H9 (cell line): Measurements from ENCODE around the gene VKORC1. TPM values are rescaled to one million over a fixed set of nuclear protein-coding genes. Genes with fewer than 3 reads are reported as not detected.

ENCODE experiments used
- DNase-seq: peaks from one replicate; pipeline ENCODE4 v3.0.0-alpha.2; 2017
- H2AFZ ChIP-seq: one replicate; pipeline ENCODE4 v1.6.1; 2013; ENCODE audit warnings: mild to moderate bottlenecking, low read length, control low read depth, moderate library complexity
- H2AK5ac ChIP-seq: 2 replicates; pipeline ENCODE4 v1.6.1; 2013; ENCODE audit warnings: low read length, control low read depth, mixed read lengths; ENCODE audit not compliant: insufficient read length
- H2BK120ac ChIP-seq: one replicate; pipeline ENCODE4 v1.6.1; 2013; ENCODE audit warnings: low read depth, mild to moderate bottlenecking, low read length, control low read depth, inconsistent platforms; ENCODE audit not compliant: poor library complexity, severe bottlenecking
- H2BK12ac ChIP-seq: 2 replicates; pipeline ENCODE4 v1.6.1; 2013; ENCODE audit warnings: low read length, control low read depth, mixed read lengths, low read depth; ENCODE audit not compliant: insufficient read length
- H2BK15ac ChIP-seq: 2 replicates; pipeline ENCODE4 v1.6.1; 2013; ENCODE audit warnings: low read depth, low read length, control low read depth
- H2BK20ac ChIP-seq: one replicate; pipeline ENCODE4 v1.6.1; 2013; ENCODE audit warnings: low read depth, mild to moderate bottlenecking, low read length, control low read depth, inconsistent platforms; ENCODE audit not compliant: poor library complexity, severe bottlenecking
- H2BK5ac ChIP-seq: 2 replicates; pipeline ENCODE4 v1.6.1; 2013; ENCODE audit warnings: low read length, control low read depth, mixed read lengths; ENCODE audit not compliant: insufficient read length
- H3K14ac ChIP-seq: 2 replicates; pipeline ENCODE4 v1.6.1; 2013; ENCODE audit warnings: low read length, control low read depth; ENCODE audit not compliant: insufficient read depth
- H3K18ac ChIP-seq: 2 replicates; pipeline ENCODE4 v1.6.1; 2013; ENCODE audit warnings: low read depth, mild to moderate bottlenecking, mixed read lengths, low read length, control low read depth; ENCODE audit not compliant: insufficient read length
- H3K23ac ChIP-seq: 2 replicates; pipeline ENCODE4 v1.6.1; 2013; ENCODE audit warnings: low read length, control low read depth, mixed read lengths, low read depth; ENCODE audit not compliant: insufficient read length
- H3K23me2 ChIP-seq: 2 replicates; pipeline ENCODE4 v1.6.1; 2013; ENCODE audit warnings: low read depth, mild to moderate bottlenecking, mixed read lengths, low read length, control low read depth; ENCODE audit not compliant: insufficient read length, poor library complexity, severe bottlenecking
- H3K27ac ChIP-seq: 2 replicates; pipeline ENCODE4 v1.5.1; 2013; ENCODE audit warnings: low read length, control low read depth, mixed read lengths, low read depth; ENCODE audit not compliant: insufficient read length
- H3K27me3 ChIP-seq: 2 replicates; pipeline ENCODE4 v1.6.1; 2013; ENCODE audit warnings: low read length, control low read depth, inconsistent platforms; ENCODE audit not compliant: insufficient read depth
- H3K4ac ChIP-seq: 2 replicates; pipeline ENCODE4 v1.6.1; 2013; ENCODE audit warnings: low read depth, mild to moderate bottlenecking, control low read depth, inconsistent platforms, low read length, moderate library complexity
- H3K4me1 ChIP-seq: 2 replicates; pipeline ENCODE4 v1.6.1; 2013; ENCODE audit warnings: low read length, control low read depth, inconsistent platforms; ENCODE audit not compliant: insufficient read depth
- H3K4me2 ChIP-seq: 2 replicates; pipeline ENCODE4 v1.6.1; 2013; ENCODE audit warnings: low read length, control low read depth, mixed read lengths; ENCODE audit not compliant: insufficient read length, insufficient read depth
- H3K56ac ChIP-seq: 2 replicates; pipeline ENCODE4 v1.6.1; 2013; ENCODE audit warnings: low read depth, mild to moderate bottlenecking, mixed read lengths, low read length, control low read depth; ENCODE audit not compliant: insufficient read length
- H3K79me1 ChIP-seq: 2 replicates; pipeline ENCODE4 v1.6.1; 2013; ENCODE audit warnings: low read depth, mild to moderate bottlenecking, moderate library complexity, low read length, control low read depth, inconsistent platforms; ENCODE audit not compliant: insufficient read depth, poor library complexity, severe bottlenecking
- H3K79me2 ChIP-seq: 2 replicates; pipeline ENCODE4 v1.6.1; 2013; ENCODE audit warnings: low read length, control low read depth, inconsistent platforms; ENCODE audit not compliant: insufficient read depth
- H3K9ac ChIP-seq: 2 replicates; pipeline ENCODE4 v1.6.1; 2013; ENCODE audit warnings: low read length, control low read depth, mixed read lengths; ENCODE audit not compliant: insufficient read length; ENCODE audit errors: extremely low read depth
- H3K9me3 ChIP-seq: one replicate; pipeline ENCODE4 v1.6.1; 2013; ENCODE audit warnings: low read depth, low read length, inconsistent platforms; ENCODE audit not compliant: control insufficient read depth
- H3T11ph ChIP-seq: one replicate; pipeline ENCODE4 v1.6.1; 2013; ENCODE audit warnings: mild to moderate bottlenecking, low read length, control low read depth, inconsistent platforms
- H4K20me1 ChIP-seq: one replicate; pipeline ENCODE4 v1.6.1; 2013; ENCODE audit not compliant: control insufficient read depth, insufficient read length, insufficient read depth
- H4K5ac ChIP-seq: 2 replicates; pipeline ENCODE4 v1.6.1; 2013; ENCODE audit warnings: low read depth, mild to moderate bottlenecking, mixed read lengths, low read length, control low read depth; ENCODE audit not compliant: insufficient read length
- H4K8ac ChIP-seq: replicated peaks from 2 replicates; pipeline ENCODE4 v1.6.1; 2013; ENCODE audit warnings: low read length, control low read depth, mixed read lengths, low read depth; ENCODE audit not compliant: insufficient read length
- H4K91ac ChIP-seq: 2 replicates; pipeline ENCODE4 v1.6.1; 2013; ENCODE audit warnings: low read depth, mild to moderate bottlenecking, moderate library complexity, mixed read lengths, low read length, control low read depth; ENCODE audit not compliant: insufficient read length
- H3K27ac Mint-ChIP-seq, 3 experiments: 2 replicates in 2 of 3; 3 replicates in 1 of 3; pipeline ENCODE4 v1.8.0; 2020 to 2021; ENCODE audit warnings: mixed read lengths in 3 of 3, mild to moderate bottlenecking in 1 of 3, moderate library complexity in 1 of 3
- H3K27me3 Mint-ChIP-seq: 2 replicates; pipeline ENCODE4 v1.8.0; 2021; ENCODE audit warnings: low read depth, mild to moderate bottlenecking, moderate library complexity, mixed read lengths
- H3K36me3 Mint-ChIP-seq, 3 experiments: 2 replicates in 2 of 3; 3 replicates in 1 of 3; pipeline ENCODE4 v1.8.0; 2020 to 2021; ENCODE audit warnings: low read depth in 3 of 3, mixed read lengths in 3 of 3; ENCODE audit not compliant: insufficient read depth in 1 of 3
- H3K4me1 Mint-ChIP-seq, 2 experiments: 2 replicates each; pipeline ENCODE4 v1.8.0; 2020; ENCODE audit warnings: mixed read lengths in 2 of 2
- H3K4me3 Mint-ChIP-seq, 2 experiments: 2 replicates in 1 of 2; 3 replicates in 1 of 2; pipeline ENCODE4 v1.8.0; 2020 to 2021; ENCODE audit warnings: mild to moderate bottlenecking in 2 of 2, mixed read lengths in 2 of 2, moderate library complexity in 1 of 2
- H3K9me3 Mint-ChIP-seq, 2 experiments: 2 replicates in 1 of 2; 3 replicates in 1 of 2; pipeline ENCODE4 v1.8.0; 2020; ENCODE audit warnings: mild to moderate bottlenecking in 2 of 2, mixed read lengths in 2 of 2, moderate library complexity in 1 of 2
- WGBS: extraction: QIAGEN DNeasy Blood & Tissue Kit; methylation state at CpG from one replicate; pipeline ENCODE4 v1.1.7; 2013; ENCODE audit warnings: missing lambda C conversion rate, low lambda C conversion rate, mixed read lengths; ENCODE audit not compliant: insufficient read length; ENCODE audit errors: extremely low coverage; 5-methylcytosine and 5-hydroxymethylcytosine counted together
- total RNA-seq: library from RNA; stranded (reverse); gene quantifications from 2 replicates; pipeline ENCODE4 v1.2.1, GENCODE V29; 2021
- TF ChIP-seq, protein P1 (sequence below): fragments of 200-600 bp; sonication (generic); conservative IDR thresholded peaks from 3 replicates; pipeline ENCODE4 v1.8.0; 2021; ENCODE audit warnings: antibody characterized with exemption, mild to moderate bottlenecking

VKORC1 gene
- total RNA-seq, 1 experiment from 2014 or later = 93.9 TPM

DNA sequence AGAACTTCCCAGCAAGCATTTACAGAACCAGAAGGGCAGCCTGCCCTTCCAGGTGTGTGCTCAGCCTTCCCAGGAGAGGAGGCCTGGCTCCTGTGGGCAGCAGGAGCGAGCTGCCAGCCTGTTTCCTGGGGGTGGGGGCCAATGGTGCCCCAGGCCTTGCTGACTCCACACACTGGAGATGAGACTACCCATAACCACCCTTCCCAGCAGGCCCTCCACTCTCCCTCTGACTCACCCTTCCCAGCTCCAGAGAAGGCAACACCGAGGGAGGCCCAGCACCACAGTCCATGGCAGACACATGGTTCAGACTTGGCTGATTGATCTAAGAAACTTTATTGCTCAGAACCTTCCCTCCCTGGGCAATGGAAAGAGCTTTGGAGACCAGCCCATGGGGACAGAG is 4.1 kb downstream of the VKORC1 start:
- H3K4me1 ChIP-seq = peaks cover under 1% of the 10 kb centered on the region; the same call in 1 of the 2 replicates

More for the DNA sequence above, 4.1 kb downstream of the VKORC1 start:
- H3K27ac ChIP-seq = no peak overlapping the region
- Mint-ChIP-seq H3K4me3 (no peak overlapping the region), H3K36me3 (peaks cover 5 to 24% (median 23%) of the 10 kb centered on the region in 3 experiments; a peak in 6 of 7 replicates), H3K27ac (no peak overlapping the region), H3K27me3 (no peaks in the 10 kb centered on the region; the same call in 1 of the 2 replicates), H3K9me3 (no peaks in the 10 kb centered on the region; a peak in 1 of 5 replicates), H3K4me1 (peaks cover 7 to 12% of the 10 kb centered on the region in 2 experiments)
- no peak overlapping the region for H3K14ac ChIP-seq
- no peaks in the 10 kb centered on the region for H3K27me3 ChIP-seq
- no peak overlapping the region for H3K4me2 ChIP-seq
- no peak overlapping the region for H2BK12ac ChIP-seq
- peaks cover 11% of the 10 kb centered on the region for H3K23me2 ChIP-seq
- no peak overlapping the region for H3T11ph ChIP-seq
- no CpG with 5 or more reads among the region's 2 CpGs for WGBS
- TF ChIP-seq, protein P1, sequence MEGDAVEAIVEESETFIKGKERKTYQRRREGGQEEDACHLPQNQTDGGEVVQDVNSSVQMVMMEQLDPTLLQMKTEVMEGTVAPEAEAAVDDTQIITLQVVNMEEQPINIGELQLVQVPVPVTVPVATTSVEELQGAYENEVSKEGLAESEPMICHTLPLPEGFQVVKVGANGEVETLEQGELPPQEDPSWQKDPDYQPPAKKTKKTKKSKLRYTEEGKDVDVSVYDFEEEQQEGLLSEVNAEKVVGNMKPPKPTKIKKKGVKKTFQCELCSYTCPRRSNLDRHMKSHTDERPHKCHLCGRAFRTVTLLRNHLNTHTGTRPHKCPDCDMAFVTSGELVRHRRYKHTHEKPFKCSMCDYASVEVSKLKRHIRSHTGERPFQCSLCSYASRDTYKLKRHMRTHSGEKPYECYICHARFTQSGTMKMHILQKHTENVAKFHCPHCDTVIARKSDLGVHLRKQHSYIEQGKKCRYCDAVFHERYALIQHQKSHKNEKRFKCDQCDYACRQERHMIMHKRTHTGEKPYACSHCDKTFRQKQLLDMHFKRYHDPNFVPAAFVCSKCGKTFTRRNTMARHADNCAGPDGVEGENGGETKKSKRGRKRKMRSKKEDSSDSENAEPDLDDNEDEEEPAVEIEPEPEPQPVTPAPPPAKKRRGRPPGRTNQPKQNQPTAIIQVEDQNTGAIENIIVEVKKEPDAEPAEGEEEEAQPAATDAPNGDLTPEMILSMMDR = no peak
- H4K8ac ChIP-seq = no peak overlapping the region
- H2AFZ ChIP-seq = no peak overlapping the region
- H3K9ac ChIP-seq = no peak overlapping the region
- no peak overlapping the region for H3K56ac ChIP-seq
- H2BK15ac ChIP-seq = no peak overlapping the region
- no peak overlapping the region for H2BK5ac ChIP-seq
- no peak overlapping the region for H2BK20ac ChIP-seq
- no peak overlapping the region for H3K4ac ChIP-seq
- H3K23ac ChIP-seq = no peak overlapping the region
- H3K79me1 ChIP-seq = peaks cover 2% of the 10 kb centered on the region
- H3K9me3 ChIP-seq = no peaks in the 10 kb centered on the region
- no peak overlapping the region for H3K18ac ChIP-seq
- H3K79me2 ChIP-seq = peaks cover 2% of the 10 kb centered on the region; the same call in 1 of the 2 replicates
- H2BK120ac ChIP-seq = no peak overlapping the region
- no peak overlapping the region for H4K5ac ChIP-seq
- no peak overlapping the region for H4K91ac ChIP-seq
- no peak overlapping the region for H2AK5ac ChIP-seq
- no peak for DNase-seq
- H4K20me1 ChIP-seq = peaks cover 3% of the 10 kb centered on the region
